Hepatocyte (in vitro differentiated cells): ENCODE results near the gene KCNIP2. TPM values are rescaled to one million over a fixed set of nuclear protein-coding genes. Genes with fewer than 3 reads are reported as not detected.

ENCODE experiments used
- DNase-seq: peaks from one replicate; pipeline ENCODE4 v3.0.0-alpha.2; 2016; ENCODE audit warnings: low spot score
- H2AFZ ChIP-seq: fragments of 200-600 bp; sonication (generic); 2 replicates; pipeline ENCODE4 v1.6.0; 2016; ENCODE audit warnings: antibody characterized with exemption, mild to moderate bottlenecking
- H3K27ac ChIP-seq: fragments of 200-600 bp; sonication (generic); 2 replicates; pipeline ENCODE4 v1.5.1; 2016; ENCODE audit warnings: mild to moderate bottlenecking
- H3K27me3 ChIP-seq: fragments of 200-600 bp; sonication (generic); 2 replicates; pipeline ENCODE4 v1.6.1; 2016
- H3K36me3 ChIP-seq: fragments of 200-600 bp; sonication (generic); replicated peaks from 2 replicates; pipeline ENCODE4 v1.5.1; 2016; ENCODE audit warnings: low read depth; ENCODE audit not compliant: insufficient read depth
- H3K4me1 ChIP-seq: fragments of 200-600 bp; sonication (generic); 2 replicates; pipeline ENCODE4 v1.5.1; 2016; ENCODE audit warnings: mild to moderate bottlenecking, moderate library complexity; ENCODE audit not compliant: insufficient read depth
- H3K4me2 ChIP-seq: fragments of 200-600 bp; sonication (generic); 2 replicates; pipeline ENCODE4 v1.6.0; 2016
- H3K4me3 ChIP-seq: fragments of 200-600 bp; sonication (generic); 2 replicates; pipeline ENCODE4 v1.5.1; 2016; ENCODE audit warnings: mild to moderate bottlenecking
- H3K79me2 ChIP-seq: fragments of 200-600 bp; sonication (generic); 2 replicates; pipeline ENCODE4 v1.6.0; 2017; ENCODE audit warnings: mild to moderate bottlenecking
- H3K9me2 ChIP-seq: fragments of 200-600 bp; sonication (generic); replicated peaks from 2 replicates; pipeline ENCODE4 v1.6.0; 2017; ENCODE audit warnings: mild to moderate bottlenecking; ENCODE audit not compliant: insufficient read depth
- H3K9me3 ChIP-seq: fragments of 200-600 bp; sonication (generic); 2 replicates; pipeline ENCODE4 v1.5.1; 2016; ENCODE audit warnings: low read depth, mild to moderate bottlenecking
- H4K20me1 ChIP-seq: fragments of 200-600 bp; sonication (generic); 2 replicates; pipeline ENCODE4 v1.6.0; 2016; ENCODE audit warnings: mild to moderate bottlenecking; ENCODE audit not compliant: insufficient read depth, poor library complexity, severe bottlenecking
- CTCF ChIP-seq: fragments of 200-600 bp; sonication (generic); IDR thresholded peaks from 2 replicates; pipeline ENCODE4 v1.5.1; 2016; ENCODE audit warnings: antibody characterized with exemption, mild to moderate bottlenecking; ENCODE audit not compliant: poor library complexity
- EZH2 ChIP-seq: fragments of 200-600 bp; sonication (generic); IDR thresholded peaks from 2 replicates; pipeline ENCODE4 v1.6.1; 2016; ENCODE audit warnings: antibody characterized with exemption, mild to moderate bottlenecking, borderline replicate concordance
- EZH2phosphoT487 ChIP-seq: fragments of 200-600 bp; sonication (generic); IDR thresholded peaks from one replicate; pipeline ENCODE4 v1.6.1; 2018; ENCODE audit warnings: antibody characterized with exemption, mild to moderate bottlenecking, low read depth, moderate library complexity; ENCODE audit not compliant: unreplicated experiment, severe bottlenecking
- WGBS: methylation state at CpG from one replicate; pipeline ENCODE4 v1.1.6; 2016; ENCODE audit warnings: low lambda C conversion rate; ENCODE audit errors: missing lambda C conversion rate; 5-methylcytosine and 5-hydroxymethylcytosine counted together
- polyA plus RNA-seq: library from polyadenylated mRNA; unstranded; fragments of >200 nt; fragmentation: Nextera tagmentation; extraction: Ambion mirVana; gene quantifications from 2 replicates; pipeline ENCODE4 v1.2.1, GENCODE V29; 2016
- total RNA-seq: library from RNA; depleted of rRNA; stranded (reverse); fragments of >200 nt; gene quantifications from 2 replicates; pipeline ENCODE4 v1.2.3, GENCODE V29; 2014

Gene KCNIP2
- total and polyA plus RNA-seq, 2 experiments from 2014 or later, result 0.87 to 1.0 TPM

- H2AFZ ChIP-seq, result no peak overlapping the region
- no peaks in the 10 kb centered on the region for H3K27me3 ChIP-seq
- no peaks in the 10 kb centered on the region for H3K36me3 ChIP-seq
- DNase-seq, result no peak
- H3K9me2 ChIP-seq, result no peaks in the 10 kb centered on the region
- H3K79me2 ChIP-seq, result no peaks in the 10 kb centered on the region
- H3K4me1 ChIP-seq, result no peaks in the 10 kb centered on the region
- TF ChIP-seq EZH2phosphoT487, result no peak
- TF ChIP-seq CTCF, result no peak
- TF ChIP-seq EZH2, result no peak
- no peak overlapping the region for H3K4me3 ChIP-seq
- H4K20me1 ChIP-seq, result no peaks in the 10 kb centered on the region
- no peak overlapping the region for H3K4me2 ChIP-seq
- H3K9me3 ChIP-seq, result no peaks in the 10 kb centered on the region
- H3K27ac ChIP-seq, result no peak overlapping the region
- WGBS, result 94% methylated on average over 3 of the region's 3 CpGs
Observed at GRCh38 chr10:101878869-101879268, 35.3 kb upstream of the KCNIP2 start.

GRCh38 chr10:101875068-101875688 is 31.6 kb upstream of the KCNIP2 start:
- H3K4me3 ChIP-seq, result no peak overlapping the region
- TF ChIP-seq EZH2, result no peak
- TF ChIP-seq EZH2phosphoT487, result no peak
- TF ChIP-seq CTCF, result no peak
- H3K27ac ChIP-seq, result no peak overlapping the region
- WGBS, result 100% methylated on average over 3 of the region's 3 CpGs
- DNase-seq, result no peak
- no peaks in the 10 kb centered on the region for H3K36me3 ChIP-seq
- H3K9me3 ChIP-seq, result no peaks in the 10 kb centered on the region
- H3K4me1 ChIP-seq, result no peaks in the 10 kb centered on the region
- no peaks in the 10 kb centered on the region for H3K27me3 ChIP-seq
- no peaks in the 10 kb centered on the region for H3K9me2 ChIP-seq
- H2AFZ ChIP-seq, result no peak overlapping the region
- no peaks in the 10 kb centered on the region for H3K79me2 ChIP-seq
- no peaks in the 10 kb centered on the region for H4K20me1 ChIP-seq
- H3K4me2 ChIP-seq, result no peak overlapping the region

GRCh38 chr10:101874252-101874651 is 30.7 kb upstream of the KCNIP2 start:
- no peak overlapping the region for H2AFZ ChIP-seq
- H3K36me3 ChIP-seq, result no peaks in the 10 kb centered on the region
- H3K9me2 ChIP-seq, result no peaks in the 10 kb centered on the region
- no peaks in the 10 kb centered on the region for H3K27me3 ChIP-seq
- no peaks in the 10 kb centered on the region for H3K4me1 ChIP-seq
- H3K4me2 ChIP-seq, result no peak overlapping the region
- H3K27ac ChIP-seq, result no peak overlapping the region
- TF ChIP-seq CTCF, result no peak
- no peak for TF ChIP-seq EZH2phosphoT487
- TF ChIP-seq EZH2, result no peak
- H3K79me2 ChIP-seq, result no peaks in the 10 kb centered on the region
- no peak overlapping the region for H3K4me3 ChIP-seq
- H4K20me1 ChIP-seq, result no peaks in the 10 kb centered on the region
- H3K9me3 ChIP-seq, result no peaks in the 10 kb centered on the region
- DNase-seq, result no peak

- H4K20me1 ChIP-seq, result no peaks in the 10 kb centered on the region
- no peak overlapping the region for H2AFZ ChIP-seq
- H3K4me1 ChIP-seq, result no peaks in the 10 kb centered on the region
- no peaks in the 10 kb centered on the region for H3K9me2 ChIP-seq
- H3K4me2 ChIP-seq, result no peak overlapping the region
- no peak overlapping the region for H3K27ac ChIP-seq
- DNase-seq, result no peak
- WGBS, result 67% methylated on average over 1 of the region's 1 CpG
- H3K36me3 ChIP-seq, result no peaks in the 10 kb centered on the region
- TF ChIP-seq EZH2 (no peak), EZH2phosphoT487 (no peak), CTCF (no peak)
- H3K9me3 ChIP-seq, result no peaks in the 10 kb centered on the region
- H3K79me2 ChIP-seq, result no peaks in the 10 kb centered on the region
- H3K27me3 ChIP-seq, result no peaks in the 10 kb centered on the region
- H3K4me3 ChIP-seq, result no peak overlapping the region
Observed at GRCh38 chr10:101867931-101868330, 24.3 kb upstream of the KCNIP2 start.
